Measurements from ENCODE around the gene AKT1. TPM values are rescaled to one million over a fixed set of nuclear protein-coding genes. Genes with fewer than 3 reads are reported as not detected.

Gene AKT1
- total RNA-seq (2022) = 83.3 and 96.3 TPM in 2 replicates
- percentile 53 among the genes with signal in this experiment for Bru-seq, nascent RNA
- BruChase-seq, experiment 1, labeled RNA remaining after a 6-hour chase = percentile 76 among the genes with signal in this experiment
- percentile 66 among the genes with signal in this experiment for BruChase-seq, experiment 2, labeled RNA remaining after a 2-hour chase
- long read RNA-seq, transcript AKT1-203 (14 exons, 2,710 nt) = major isoform, 303 of 524 reads
- long read RNA-seq, transcript AKT1-202 (14 exons, 3,913 nt) = minor isoform, 11 of 524 reads
- long read RNA-seq, transcript AKT1-220 (15 exons, 2,742 nt) = minor isoform, 38 of 524 reads
- long read RNA-seq, transcript AKT1-201 (15 exons, 2,866 nt) = minor isoform, 47 of 524 reads
- long read RNA-seq, partial matches to known transcripts = 21 of 524 reads
- long read RNA-seq, other reads (novel, unspliced or antisense) = 96 of 524 reads

GRCh38 chr14:104794993-104795780 is at the start of gene AKT1:
TSS of gene AKT1 (minus strand) at chr14:104795748. CDS start at chr14:104792643, 3,105 bp downstream.
- Mint-ChIP-seq H3K4me1 (ENCODE audit: insufficient read depth, unreplicated experiment) (peaks cover 33% of the 10 kb centered on the region), H3K36me3 (ENCODE audit: insufficient read depth, unreplicated experiment) (no peaks in the 10 kb centered on the region), H3K27ac (ENCODE audit: low read depth, unreplicated experiment) (peak within 1 kb of the TSS; percentile 75), H3K27me3 (ENCODE audit: insufficient read depth, unreplicated experiment) (no peaks in the 10 kb centered on the region), H3K4me3 (ENCODE audit: unreplicated experiment) (peak within 1 kb of the TSS; percentile 85), H3K9me3 (ENCODE audit: unreplicated experiment) (no peaks in the 10 kb centered on the region)
- DNase-seq (ENCODE audit: unreplicated experiment) = no peak
- no peak for TF ChIP-seq CTCF (IDR thresholded peaks at IDR 0.05; ENCODE audit: unreplicated experiment)
- no TSS peak for BruUV-seq (replicated peaks)
- intact Hi-C loops (cut with micrococcal nuclease) = no loop called here
- ChIA-PET CTCF (interaction anchor here (1.3 kb wide), 1 partner anchor 180 kb away, joined by 3 read pairs; no protein-coding TSS in a partner anchor), POLR2A (interaction anchor here (0.5 to 2.0 kb wide), 14 partner anchors 22 to 225 kb away, joined by 3 to 10 read pairs (median 3); partner anchors contain the start of genes CDCA4, CEP170B and SIVA1)

DNA sequence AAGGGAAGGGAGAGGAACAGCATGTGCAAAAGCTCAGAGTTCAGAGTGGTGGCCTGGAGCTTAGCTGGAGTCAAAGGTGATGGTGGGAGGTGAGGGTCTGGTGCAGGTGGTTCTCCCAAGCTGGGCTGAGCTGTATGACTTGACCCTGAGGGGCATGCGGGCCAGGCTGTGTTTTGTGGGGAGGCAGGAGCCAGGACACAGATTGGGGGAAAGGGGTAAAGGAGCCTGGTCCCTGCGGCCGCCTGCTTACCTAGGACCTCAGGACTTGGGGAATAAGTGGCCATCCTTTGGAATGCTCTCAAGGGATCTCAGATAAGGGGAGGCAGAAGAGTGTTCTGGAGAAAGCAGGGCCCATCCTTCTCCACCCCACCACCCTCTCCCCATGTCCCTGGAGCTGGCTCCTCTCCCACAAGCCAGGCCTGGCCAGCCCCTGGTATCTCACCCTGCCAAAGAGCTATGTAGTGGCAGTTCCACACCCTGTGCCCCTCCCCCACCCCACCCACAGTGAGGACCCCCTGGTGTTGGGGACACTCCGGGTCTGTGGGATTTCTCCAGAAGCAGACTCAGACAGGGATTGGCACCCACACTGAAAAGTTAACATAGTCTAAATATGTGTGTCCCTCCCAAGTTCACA is 49.6 kb upstream of the AKT1 start:
- Mint-ChIP-seq H3K27me3 (ENCODE audit: insufficient read depth, unreplicated experiment) (peaks cover 53% of the 10 kb centered on the region), H3K27ac (ENCODE audit: low read depth, unreplicated experiment) (no peak overlapping the region), H3K36me3 (ENCODE audit: insufficient read depth, unreplicated experiment) (no peaks in the 10 kb centered on the region), H3K9me3 (ENCODE audit: unreplicated experiment) (peaks cover 6% of the 10 kb centered on the region), H3K4me3 (ENCODE audit: unreplicated experiment) (no peak overlapping the region), H3K4me1 (ENCODE audit: insufficient read depth, unreplicated experiment) (no peaks in the 10 kb centered on the region)
- DNase-seq (ENCODE audit: unreplicated experiment) = no peak
- POLR2A ChIA-PET = interaction anchor here (1.5 kb wide), 1 partner anchor 8 kb away, joined by 4 read pairs; no protein-coding TSS in a partner anchor
- TF ChIP-seq CTCF (IDR thresholded peaks at IDR 0.05; ENCODE audit: unreplicated experiment) = no peak
- no TSS peak for BruUV-seq (replicated peaks)
- CTCF ChIA-PET = interaction anchor here (0.6 kb wide), 1 partner anchor 18 kb away, joined by 3 read pairs; no protein-coding TSS in a partner anchor
- intact Hi-C loops (cut with micrococcal nuclease) = no loop called here

- H3K36me3 Mint-ChIP-seq (ENCODE audit: insufficient read depth, unreplicated experiment) = no peaks in the 10 kb centered on the region
- CTCF ChIA-PET = interaction anchor here (0.6 to 0.7 kb wide), 2 partner anchors 18 to 185 kb away, joined by 3 read pairs; no protein-coding TSS in a partner anchor
- intact Hi-C loops (cut with micrococcal nuclease) = no loop called here
- H3K27me3 Mint-ChIP-seq (ENCODE audit: insufficient read depth, unreplicated experiment) = peaks cover 53% of the 10 kb centered on the region
- H3K27ac Mint-ChIP-seq (ENCODE audit: low read depth, unreplicated experiment) = no peak overlapping the region
- DNase-seq (ENCODE audit: unreplicated experiment) = no peak
- TF ChIP-seq CTCF (IDR thresholded peaks at IDR 0.05; ENCODE audit: unreplicated experiment) = no peak
- POLR2A ChIA-PET = interaction anchor here (1.5 kb wide), 1 partner anchor 8 kb away, joined by 4 read pairs; no protein-coding TSS in a partner anchor
- H3K4me1 Mint-ChIP-seq (ENCODE audit: insufficient read depth, unreplicated experiment) = no peaks in the 10 kb centered on the region
- BruUV-seq (replicated peaks) = no TSS peak
- peaks cover 6% of the 10 kb centered on the region for H3K9me3 Mint-ChIP-seq (ENCODE audit: unreplicated experiment)
- H3K4me3 Mint-ChIP-seq (ENCODE audit: unreplicated experiment) = no peak overlapping the region
Observed at GRCh38 chr14:104844306-104845032, 48.9 kb upstream of the AKT1 start.

All from MCF 10A (cell line).